ENCODE data around the gene SGSH.

SGSH gene

GRCh38 chr17:80221351-80222105, 1.4 kb upstream of the SGSH start:
- no peak overlapping the region for H2AFZ ChIP-seq (ENCODE audit: low read length)
- peaks cover 27% of the 10 kb centered on the region; the same call in 1 of the 2 replicates for H3K27me3 ChIP-seq (ENCODE audit: insufficient read depth, low read length)
- H3K4me3 ChIP-seq (ENCODE audit: low read depth, low read length, poor library complexity, severe bottlenecking), result no peak overlapping the region
- H3K9ac ChIP-seq (ENCODE audit: low read length), result no peak overlapping the region
- H4K20me1 ChIP-seq (ENCODE audit: insufficient read depth, low read length), result no peaks in the 10 kb centered on the region
- peaks cover 16% of the 10 kb centered on the region for H3K4me1 ChIP-seq (ENCODE audit: insufficient read depth, low read length, severe bottlenecking)
- H3F3A ChIP-seq (ENCODE audit: insufficient read depth, low read length), result no peaks in the 10 kb centered on the region; the same call in 1 of the 2 replicates
- H3K4me2 ChIP-seq (ENCODE audit: low read length), result no peak overlapping the region
- H3K9me3 ChIP-seq (ENCODE audit: low read length), result no peaks in the 10 kb centered on the region
- H3K27ac ChIP-seq (ENCODE audit: low read depth, low read length, poor library complexity, severe bottlenecking), result no peak overlapping the region
- H3K79me2 ChIP-seq (ENCODE audit: insufficient read depth, low read length), result no peaks in the 10 kb centered on the region
- no peaks in the 10 kb centered on the region for H3K36me3 ChIP-seq (ENCODE audit: insufficient read depth, low read length)
- TF ChIP-seq EZH2 (IDR thresholded peaks at IDR 0.05; ENCODE audit: borderline replicate concordance, low read length), result no peak
- TF ChIP-seq, protein P1, sequence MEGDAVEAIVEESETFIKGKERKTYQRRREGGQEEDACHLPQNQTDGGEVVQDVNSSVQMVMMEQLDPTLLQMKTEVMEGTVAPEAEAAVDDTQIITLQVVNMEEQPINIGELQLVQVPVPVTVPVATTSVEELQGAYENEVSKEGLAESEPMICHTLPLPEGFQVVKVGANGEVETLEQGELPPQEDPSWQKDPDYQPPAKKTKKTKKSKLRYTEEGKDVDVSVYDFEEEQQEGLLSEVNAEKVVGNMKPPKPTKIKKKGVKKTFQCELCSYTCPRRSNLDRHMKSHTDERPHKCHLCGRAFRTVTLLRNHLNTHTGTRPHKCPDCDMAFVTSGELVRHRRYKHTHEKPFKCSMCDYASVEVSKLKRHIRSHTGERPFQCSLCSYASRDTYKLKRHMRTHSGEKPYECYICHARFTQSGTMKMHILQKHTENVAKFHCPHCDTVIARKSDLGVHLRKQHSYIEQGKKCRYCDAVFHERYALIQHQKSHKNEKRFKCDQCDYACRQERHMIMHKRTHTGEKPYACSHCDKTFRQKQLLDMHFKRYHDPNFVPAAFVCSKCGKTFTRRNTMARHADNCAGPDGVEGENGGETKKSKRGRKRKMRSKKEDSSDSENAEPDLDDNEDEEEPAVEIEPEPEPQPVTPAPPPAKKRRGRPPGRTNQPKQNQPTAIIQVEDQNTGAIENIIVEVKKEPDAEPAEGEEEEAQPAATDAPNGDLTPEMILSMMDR (IDR thresholded peaks at IDR 0.05; ENCODE audit: low read length), result no peak
- no peaks in the 10 kb centered on the region for H3K9me2 ChIP-seq (ENCODE audit: low read depth, low read length)

DNA sequence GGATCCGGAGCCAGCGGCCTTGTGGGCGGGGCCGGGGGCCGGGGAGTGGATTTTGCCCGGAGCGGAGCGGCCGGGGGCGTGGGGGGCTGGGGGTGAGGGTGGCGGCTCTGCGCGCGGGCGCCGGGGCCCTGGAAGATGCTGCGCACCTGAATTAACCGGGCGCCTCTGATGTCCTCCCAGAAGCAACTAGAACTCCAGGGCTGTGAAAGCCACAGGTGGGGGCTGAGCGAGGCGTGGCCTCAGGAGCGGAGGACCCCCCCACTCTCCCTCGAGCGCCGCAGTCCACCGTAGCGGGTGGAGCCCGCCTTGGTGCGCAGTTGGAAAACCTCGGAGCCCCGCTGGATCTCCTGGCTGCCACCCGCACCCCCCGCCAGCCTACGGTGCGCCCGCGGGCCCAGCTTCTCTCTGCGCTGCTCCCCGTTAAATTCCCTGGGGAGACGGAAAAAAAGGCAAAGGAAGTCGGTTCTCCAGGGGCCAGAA, 643 bp upstream of the SGSH start:
- Histone ChIP-seq H3K4me2 (ENCODE audit: low read length) (no peak overlapping the region; the same call in 1 of the 2 replicates), H3K27ac (ENCODE audit: low read depth, low read length, poor library complexity, severe bottlenecking) (no peak overlapping the region), H3K4me1 (ENCODE audit: insufficient read depth, low read length, severe bottlenecking) (peaks cover 16% of the 10 kb centered on the region), H3K79me2 (ENCODE audit: insufficient read depth, low read length) (no peaks in the 10 kb centered on the region), H3K9ac (ENCODE audit: low read length) (no peak overlapping the region), H3K4me3 (ENCODE audit: low read depth, low read length, poor library complexity, severe bottlenecking) (peak overlapping the region; percentile 50), H3K36me3 (ENCODE audit: insufficient read depth, low read length) (no peaks in the 10 kb centered on the region), H3K27me3 (ENCODE audit: insufficient read depth, low read length) (peaks cover 30% of the 10 kb centered on the region; the same call in 1 of the 2 replicates), H3K9me2 (ENCODE audit: low read depth, low read length) (no peaks in the 10 kb centered on the region), H2AFZ (ENCODE audit: low read length) (no peak overlapping the region), H4K20me1 (ENCODE audit: insufficient read depth, low read length) (no peaks in the 10 kb centered on the region), H3K9me3 (ENCODE audit: low read length) (no peaks in the 10 kb centered on the region), H3F3A (ENCODE audit: insufficient read depth, low read length) (no peaks in the 10 kb centered on the region; the same call in 1 of the 2 replicates)
- TF ChIP-seq EZH2 (IDR thresholded peaks at IDR 0.05; ENCODE audit: borderline replicate concordance, low read length), result no peak
- TF ChIP-seq, protein P1 (IDR thresholded peaks at IDR 0.05; ENCODE audit: low read length), result no peak

GRCh38 chr17:80219763-80220053, 425 bp downstream of the SGSH start:
- no peak overlapping the region for H2AFZ ChIP-seq (ENCODE audit: low read length)
- peaks cover 29% of the 10 kb centered on the region; the same call in 1 of the 2 replicates for H3K27me3 ChIP-seq (ENCODE audit: insufficient read depth, low read length)
- H3K79me2 ChIP-seq (ENCODE audit: insufficient read depth, low read length), result no peaks in the 10 kb centered on the region
- no peaks in the 10 kb centered on the region for H3K9me2 ChIP-seq (ENCODE audit: low read depth, low read length)
- H3K4me3 ChIP-seq (ENCODE audit: low read depth, low read length, poor library complexity, severe bottlenecking), result peak overlapping the region; percentile 50
- H3K36me3 ChIP-seq (ENCODE audit: insufficient read depth, low read length), result no peaks in the 10 kb centered on the region
- no peaks in the 10 kb centered on the region for H4K20me1 ChIP-seq (ENCODE audit: insufficient read depth, low read length)
- TF ChIP-seq, protein P1 (IDR thresholded peaks at IDR 0.05; ENCODE audit: low read length), result no peak
- TF ChIP-seq EZH2 (IDR thresholded peaks at IDR 0.05; ENCODE audit: borderline replicate concordance, low read length), result no peak
- no peak overlapping the region for H3K9ac ChIP-seq (ENCODE audit: low read length)
- H3F3A ChIP-seq (ENCODE audit: insufficient read depth, low read length), result no peaks in the 10 kb centered on the region; the same call in 1 of the 2 replicates
- no peaks in the 10 kb centered on the region for H3K9me3 ChIP-seq (ENCODE audit: low read length)
- H3K4me2 ChIP-seq (ENCODE audit: low read length), result peak overlapping the region; percentile 57
- H3K4me1 ChIP-seq (ENCODE audit: insufficient read depth, low read length, severe bottlenecking), result peaks cover 16% of the 10 kb centered on the region
- H3K27ac ChIP-seq (ENCODE audit: low read depth, low read length, poor library complexity, severe bottlenecking), result no peak overlapping the region
